Effector CD8-positive, alpha-beta T cell (primary cell): ENCODE data around the gene ARHGEF16.

ENCODE experiments used
- DNase-seq: peaks from one replicate; lab custom pipeline; 2025; lab: John Stamatoyannopoulos, UW

Gene ARHGEF16

DNA sequence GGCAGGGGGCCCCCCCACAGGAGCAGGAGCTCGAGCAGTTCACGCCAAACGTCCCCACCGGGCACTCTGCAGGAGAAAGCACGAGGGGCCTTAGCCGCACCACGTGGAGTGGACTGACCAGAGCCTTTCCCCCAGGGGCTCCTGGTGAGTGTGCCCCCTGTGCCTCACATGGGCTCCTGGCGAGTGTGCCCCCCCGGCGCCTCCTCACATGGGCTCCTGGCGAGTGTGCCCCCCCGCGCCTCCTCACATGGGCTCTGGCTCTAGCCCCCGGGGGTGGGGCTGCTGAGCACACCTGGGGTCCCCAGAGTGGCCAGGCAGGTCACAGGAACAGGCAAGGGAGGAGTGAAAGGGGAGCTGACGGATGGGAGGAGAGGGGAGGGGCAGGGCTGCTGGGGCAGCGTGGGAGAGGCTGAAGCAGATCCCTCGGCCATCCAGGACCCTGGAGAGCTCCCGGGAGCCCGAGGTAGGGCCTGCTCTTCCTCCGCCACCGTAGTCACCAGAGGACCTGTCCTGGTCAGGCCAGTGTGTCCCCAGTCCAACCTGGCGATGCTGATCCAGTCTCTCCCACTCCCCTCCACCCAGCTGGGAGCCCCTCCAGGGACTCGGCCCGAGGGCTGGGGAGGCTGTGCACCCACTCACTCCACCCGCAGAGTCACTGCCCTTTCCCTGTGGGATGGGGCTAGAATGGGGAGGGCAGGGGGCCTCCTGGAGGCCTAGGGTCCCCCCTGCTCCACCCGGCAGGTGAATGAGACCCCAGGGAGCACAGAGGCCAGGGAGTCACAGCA lies 47.6 kb downstream of the ARHGEF16 start:
- peak; percentile 23 for DNase-seq

DNA sequence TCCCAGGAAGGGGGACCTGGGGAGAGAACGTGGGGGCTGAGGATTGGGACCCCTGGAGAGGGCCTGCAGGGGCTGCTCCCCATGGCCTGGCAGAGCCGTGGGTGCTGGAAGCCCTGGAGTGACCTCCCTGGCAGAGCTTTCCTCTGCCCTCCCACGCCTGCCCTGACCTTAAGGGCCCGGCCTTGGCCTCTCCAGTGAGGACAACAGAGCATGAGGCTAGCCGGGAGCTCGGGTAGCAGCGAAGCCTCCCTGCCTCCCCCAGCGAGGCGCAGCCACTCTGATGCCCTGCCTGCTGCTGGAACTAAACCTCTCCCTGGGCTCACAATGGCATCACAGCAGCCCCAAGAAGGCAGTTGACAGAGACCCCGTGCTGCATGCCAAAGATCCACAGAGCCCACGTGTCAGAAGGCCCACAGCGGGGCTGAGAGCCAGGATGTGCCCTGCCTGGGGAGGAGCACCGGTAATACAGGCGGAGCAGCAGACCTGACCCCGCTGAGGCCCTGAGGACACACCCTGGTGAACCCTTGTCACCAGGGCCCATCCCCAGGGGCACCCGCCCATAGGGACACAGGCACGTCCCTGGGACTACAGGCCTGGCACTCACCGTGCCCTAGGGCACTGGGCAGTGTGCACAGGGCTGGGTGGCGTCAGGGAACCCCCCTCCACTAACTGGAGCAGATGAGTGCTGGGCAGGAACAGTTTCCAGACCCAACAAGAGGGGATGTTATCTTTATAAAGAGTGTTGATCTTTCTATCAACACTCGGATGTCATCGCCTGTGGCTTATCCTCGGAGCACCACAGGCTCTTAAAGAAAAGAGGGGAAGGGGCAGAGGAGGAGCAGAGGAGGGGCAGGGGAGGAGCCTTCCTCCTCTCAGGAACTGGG lies 48.4 kb downstream of the ARHGEF16 start:
- no peak for DNase-seq

DNA sequence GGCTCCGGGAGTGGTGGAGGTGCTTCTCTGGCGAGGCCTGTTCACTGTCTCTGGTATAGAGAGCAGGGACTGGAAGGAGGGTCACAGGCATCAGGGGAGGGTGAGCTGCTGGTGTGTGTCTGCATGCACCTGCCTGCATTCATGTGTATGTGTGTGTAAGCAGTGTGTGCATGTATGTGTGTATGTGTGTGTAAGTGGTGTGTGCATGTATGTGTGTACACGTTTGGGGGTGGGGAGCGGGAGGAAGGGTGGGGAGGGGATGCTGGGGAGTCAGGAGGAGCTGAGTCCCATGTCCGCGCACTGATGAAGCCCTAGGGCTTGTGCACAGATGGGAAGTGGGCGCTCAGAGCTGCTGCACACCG lies 49.0 kb downstream of the ARHGEF16 start:
- no peak for DNase-seq

DNA sequence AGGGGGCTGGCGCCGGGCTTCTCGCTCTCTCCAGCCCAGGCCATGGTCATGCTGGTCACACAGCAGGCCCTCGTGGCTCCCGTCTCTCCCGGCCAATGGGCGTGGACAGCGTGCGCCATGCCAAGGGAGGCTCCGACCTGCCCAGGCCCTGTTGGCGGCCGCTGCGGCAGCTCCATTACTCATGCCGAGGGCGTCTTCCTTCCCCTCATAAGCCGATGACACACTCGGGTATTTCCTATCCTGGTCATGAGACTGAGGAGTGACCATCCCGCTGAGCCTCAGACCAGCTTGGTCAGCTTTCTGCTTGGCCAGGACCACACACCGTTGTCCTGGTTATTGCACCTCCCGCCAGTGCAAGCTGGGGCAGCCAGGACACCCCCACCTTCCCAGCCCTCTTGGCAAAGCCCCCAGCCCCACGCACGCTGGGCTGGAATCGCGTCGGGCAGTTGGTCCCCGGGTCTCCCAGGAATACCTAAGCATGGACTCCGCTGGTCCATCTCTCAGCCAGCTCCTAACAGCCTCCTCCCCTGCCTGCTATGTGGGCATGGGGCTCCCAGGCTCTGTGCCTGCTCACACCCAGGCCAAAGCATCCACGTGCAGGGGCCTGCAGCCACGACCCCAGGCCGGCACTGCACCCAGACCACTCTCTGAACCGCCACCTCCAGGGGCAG lies 49.8 kb downstream of the ARHGEF16 start:
- no peak for DNase-seq

DNA sequence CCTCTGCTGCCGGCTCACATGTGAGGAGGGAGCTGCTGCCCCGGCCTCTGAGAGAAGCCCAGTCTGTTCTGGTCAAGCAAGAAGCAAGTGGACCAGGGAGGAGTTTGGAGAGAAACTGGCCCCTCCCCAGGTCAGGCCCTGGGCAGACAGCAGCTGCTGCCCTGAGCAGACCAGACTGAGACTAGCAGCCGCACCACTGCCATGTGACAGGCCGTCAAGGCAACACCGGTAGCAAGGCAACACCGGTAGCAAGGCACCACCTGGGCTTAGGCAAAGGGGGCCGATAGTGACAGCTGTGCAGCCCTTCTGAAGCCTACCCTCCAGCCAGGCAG lies 50.3 kb downstream of the ARHGEF16 start:
- no peak for DNase-seq

DNA sequence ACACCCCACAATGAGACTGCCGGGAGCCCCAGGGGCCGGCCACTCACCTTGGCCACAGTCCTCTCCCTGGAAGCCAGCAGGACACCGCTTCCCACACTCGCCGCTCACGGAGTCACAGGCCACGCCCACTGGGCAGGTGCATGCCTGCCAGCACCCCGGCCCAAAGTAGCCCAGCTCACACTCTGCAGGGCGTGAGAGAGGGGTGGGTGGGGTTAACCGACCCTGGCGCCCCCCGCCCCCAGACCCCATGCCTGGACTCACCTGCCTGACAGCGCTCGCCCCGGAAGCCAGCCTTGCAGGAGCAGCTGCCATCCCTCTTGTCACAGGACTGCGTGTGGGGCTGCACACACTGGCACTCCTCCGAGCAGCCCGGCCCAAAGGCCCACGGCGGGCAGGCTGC lies 50.7 kb downstream of the ARHGEF16 start:
- no peak for DNase-seq

DNA sequence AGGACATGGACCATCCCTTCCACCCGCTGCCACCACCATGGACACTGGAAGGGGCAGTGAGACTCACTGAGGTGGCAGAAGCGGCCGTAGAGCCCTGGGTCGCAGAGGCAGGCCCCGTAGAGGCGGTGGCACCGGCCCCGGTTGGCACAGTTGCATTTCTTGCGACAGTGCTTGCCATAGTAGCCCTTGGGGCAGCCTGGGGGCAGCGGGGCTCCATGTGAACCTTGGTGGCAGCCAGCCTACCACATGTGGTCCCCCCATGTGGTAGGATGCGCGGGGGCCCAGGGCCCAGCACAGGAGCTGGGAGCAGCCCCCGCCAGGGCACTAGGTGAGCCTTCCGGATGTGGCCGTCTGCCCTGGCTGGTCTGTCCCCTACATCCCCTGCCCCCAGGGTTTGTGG lies 51.6 kb downstream of the ARHGEF16 start:
- DNase-seq: no peak

DNA sequence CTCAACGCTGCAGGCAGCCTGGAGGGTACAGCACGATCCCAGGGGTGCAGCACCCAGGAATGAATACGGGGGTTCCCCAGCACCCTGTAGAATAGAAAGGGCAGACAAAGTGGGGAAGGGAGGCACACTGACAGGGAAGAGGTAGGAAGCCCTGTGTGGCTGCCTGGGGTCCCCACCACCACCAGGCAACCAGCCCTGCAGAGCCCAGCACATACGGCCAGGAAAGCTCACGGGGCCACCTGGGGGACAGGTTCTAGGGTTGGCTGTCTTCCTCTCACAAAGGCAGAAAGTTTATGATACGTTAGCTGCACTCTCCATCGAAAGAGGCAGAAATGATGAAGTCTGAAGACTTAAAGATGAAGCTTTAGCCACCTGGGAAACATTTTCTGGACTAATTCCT lies 52.5 kb downstream of the ARHGEF16 start:
- DNase-seq: no peak

DNA sequence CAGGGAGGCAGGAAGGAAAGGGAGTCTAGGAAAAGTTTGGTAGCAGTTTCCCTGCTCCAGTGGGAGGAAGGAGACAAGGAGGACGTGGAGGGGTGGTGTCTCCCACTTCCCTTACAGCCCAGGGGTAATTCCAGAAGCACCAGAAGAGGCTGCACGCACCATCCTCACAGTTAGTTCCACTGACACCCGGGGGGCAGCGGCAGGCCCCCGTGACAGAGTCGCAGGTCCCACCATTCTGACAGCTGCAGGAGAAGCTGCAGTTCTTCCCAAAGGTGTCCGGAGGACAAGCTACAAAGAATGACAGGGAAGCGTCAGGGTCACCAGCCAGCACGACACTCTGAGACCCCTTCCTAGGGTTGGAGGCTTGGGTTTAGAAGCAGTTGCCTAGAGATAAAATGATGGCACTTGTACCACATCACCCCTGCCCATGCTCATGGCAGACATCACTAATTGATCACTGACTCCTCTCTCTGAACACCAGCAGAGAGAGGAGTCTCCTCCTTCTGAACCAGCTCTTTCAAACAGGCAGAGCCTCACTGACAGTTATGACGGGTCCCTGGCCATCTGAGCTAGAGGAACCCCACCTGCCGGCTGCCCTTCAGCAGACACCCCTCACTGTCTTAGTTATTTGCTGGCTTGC lies 53.3 kb downstream of the ARHGEF16 start:
- DNase-seq: no peak

DNA sequence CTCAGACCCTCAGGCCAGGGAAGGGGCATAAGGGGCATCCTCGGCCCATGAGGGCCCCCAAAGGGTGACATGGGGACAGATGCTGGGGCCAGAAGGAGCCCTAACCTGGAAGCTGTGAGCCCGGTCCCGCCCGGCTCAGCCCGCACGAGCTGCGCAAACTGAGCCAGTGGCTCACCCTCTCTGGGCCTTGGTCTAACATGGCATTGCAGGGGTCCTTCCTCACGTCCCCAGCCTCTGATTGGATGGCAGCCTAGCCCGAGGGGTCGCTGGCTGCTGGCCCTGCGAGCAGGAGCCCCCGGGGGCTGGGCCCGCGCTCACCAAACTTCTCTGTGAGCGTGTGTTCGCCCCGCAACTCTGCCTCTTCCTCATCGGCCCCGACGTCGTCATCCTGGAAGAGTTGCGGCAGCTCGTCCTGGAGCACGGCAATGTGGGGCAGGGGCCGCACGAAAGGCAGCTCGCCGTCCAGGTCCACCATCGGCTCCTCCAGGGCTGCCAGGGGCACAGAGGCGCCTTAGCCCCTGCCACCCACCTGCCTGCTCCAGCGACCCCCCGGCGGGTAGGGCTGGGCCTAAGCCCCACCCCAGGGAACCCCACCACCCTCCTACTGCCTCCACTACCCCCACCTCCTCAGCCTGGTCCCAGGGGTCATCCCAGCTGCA lies 54.4 kb downstream of the ARHGEF16 start:
- DNase-seq: no peak

DNA sequence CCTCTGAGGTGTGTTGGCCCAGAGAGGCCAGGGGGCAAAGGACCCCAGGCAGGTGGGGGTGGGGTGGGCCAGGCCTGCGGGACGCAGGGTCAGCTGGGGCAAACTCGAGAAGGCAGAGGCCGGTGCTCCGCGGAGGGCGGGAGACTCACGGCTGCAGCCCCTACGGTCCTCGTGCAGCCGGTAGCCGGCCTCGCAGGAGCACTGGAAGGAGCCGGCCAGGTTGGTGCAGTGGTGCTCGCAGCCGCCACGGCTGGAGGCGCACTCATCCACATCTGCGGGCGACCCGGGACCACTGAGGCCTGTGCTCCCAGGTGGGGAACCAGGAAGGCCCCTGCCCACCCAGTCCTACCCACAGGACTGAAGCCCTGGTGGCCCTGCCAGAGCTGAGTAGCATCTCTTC lies 55.3 kb downstream of the ARHGEF16 start:
- DNase-seq: no peak

DNA sequence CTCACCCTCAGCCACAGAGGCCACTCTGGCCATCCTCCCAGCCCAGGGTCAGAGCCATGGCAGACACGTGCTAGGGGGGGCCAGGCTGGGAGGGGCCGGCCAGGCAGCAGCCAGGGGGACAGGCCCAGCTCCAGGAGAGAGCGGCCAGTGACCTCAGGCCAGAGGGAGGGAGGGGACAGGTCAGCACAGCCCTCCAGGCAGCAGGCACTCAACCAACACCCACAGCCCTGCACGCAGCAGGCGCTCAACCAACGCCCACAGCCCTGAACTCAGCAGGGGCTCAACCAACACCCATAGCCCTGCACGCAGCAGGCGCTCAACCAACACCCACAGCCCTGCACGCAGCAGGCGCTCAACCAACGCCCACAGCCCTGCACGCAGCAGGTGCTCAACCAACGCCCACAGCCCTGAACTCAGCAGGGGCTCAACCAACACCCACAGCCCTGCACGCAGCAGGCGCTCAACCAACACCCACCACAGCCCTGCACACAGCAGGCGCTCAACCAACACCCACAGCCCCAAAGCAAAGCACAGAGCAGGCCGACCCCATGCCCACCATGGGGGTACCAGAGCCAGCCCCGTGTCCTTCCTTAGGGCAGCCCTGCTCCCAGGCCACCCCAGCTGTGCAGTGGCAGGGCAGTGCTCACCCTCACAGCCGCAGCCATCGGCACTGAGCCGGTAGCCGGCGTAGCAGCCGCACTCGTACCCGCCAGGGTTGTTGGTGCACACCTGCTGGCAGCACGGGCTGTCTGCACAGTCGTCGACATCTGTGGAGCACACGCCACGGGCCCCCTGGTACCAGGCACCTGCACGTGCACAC lies 55.9 kb downstream of the ARHGEF16 start:
- DNase-seq: no peak

DNA sequence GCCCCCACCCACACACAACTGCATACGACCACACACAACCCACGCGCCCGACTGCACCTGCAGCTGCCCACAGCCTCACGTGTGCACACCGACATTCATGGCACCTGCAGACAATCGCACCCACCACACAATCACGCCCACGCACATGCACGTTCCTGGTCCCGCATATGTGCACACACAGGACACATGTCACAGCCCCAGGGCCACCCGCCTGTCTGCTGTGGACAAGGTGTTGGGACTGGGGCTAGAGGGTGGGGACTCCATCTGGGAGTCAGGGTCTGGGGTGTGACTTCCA lies 56.4 kb downstream of the ARHGEF16 start:
- no peak for DNase-seq

DNA sequence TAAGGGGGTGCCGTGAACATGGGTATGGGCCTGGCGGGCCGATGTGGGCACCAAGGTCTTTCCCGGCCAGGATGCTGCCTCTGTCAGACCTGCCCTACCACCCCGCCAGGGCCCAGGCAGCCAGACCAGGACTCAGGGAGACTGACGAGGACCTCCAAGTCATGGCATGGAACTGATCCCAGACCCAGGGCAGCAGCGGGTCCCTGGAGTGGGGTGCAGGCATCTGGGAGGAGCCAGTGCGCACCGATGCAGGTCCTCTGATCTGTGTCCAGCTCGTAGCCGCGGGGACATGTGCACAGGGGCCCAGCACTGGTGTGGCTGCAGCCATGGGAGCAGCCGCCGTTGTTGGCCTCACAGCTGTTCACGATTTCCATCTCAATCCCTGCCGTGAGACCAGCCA lies 56.8 kb downstream of the ARHGEF16 start:
- no peak for DNase-seq

DNA sequence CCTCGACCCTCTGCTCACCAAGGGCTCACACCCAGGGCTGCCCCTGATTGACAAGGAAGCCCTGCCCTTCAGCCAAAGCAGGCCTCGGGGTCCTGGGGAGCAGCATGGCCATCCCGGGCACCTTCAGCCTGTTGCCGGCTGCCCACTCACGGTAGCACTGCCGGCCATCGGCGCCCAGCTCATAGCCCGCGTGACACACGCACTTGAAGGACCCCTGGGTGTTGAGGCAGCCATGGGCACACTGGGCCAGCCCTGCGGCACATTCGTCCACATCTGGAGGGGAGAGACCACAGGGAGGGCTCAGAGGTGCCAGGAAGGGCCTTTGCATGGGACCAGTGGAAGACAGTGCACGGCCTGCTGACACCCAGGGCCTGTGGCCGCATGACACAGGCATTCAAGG lies 57.4 kb downstream of the ARHGEF16 start:
- DNase-seq: no peak

DNA sequence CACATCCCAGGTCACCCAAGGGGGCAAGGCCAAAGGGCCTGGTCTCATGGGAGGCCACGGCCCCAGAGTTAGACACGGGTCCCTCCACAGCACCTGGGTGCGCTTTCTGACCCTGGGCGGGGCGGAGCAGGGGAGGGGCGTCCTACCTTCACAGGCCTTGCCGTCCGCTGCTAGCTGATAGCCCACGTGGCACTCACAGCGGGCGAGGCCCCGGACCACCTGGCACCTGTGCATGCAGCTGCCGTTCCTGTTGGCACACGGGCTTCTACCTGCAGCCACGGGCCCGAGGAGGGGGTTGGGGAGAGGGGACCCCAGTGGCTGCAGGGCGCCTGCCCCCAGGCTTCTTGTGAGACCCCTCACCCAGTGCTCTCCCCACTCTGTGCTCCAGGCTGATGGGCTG lies 59.9 kb downstream of the ARHGEF16 start:
- DNase-seq: no peak

DNA sequence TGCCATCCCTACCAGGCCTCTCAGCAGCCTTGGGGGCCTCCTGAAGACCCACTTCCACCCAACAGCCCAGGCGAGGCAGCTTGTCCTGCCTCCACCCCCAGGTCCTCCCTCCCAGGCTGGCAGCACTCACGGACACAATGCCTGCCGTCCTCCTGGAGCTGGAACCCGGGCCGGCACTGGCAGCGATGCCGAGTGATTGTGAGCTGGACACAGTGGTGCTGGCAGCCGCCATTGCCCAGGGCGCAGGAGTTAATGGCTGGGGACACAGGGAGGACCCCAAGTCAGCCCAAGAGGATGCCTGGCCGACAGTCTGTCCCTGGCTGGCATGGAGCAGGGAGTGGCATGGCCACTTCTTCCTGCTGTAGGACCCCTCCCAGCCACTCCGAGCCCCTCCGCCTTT lies 60.8 kb downstream of the ARHGEF16 start:
- DNase-seq: no peak

DNA sequence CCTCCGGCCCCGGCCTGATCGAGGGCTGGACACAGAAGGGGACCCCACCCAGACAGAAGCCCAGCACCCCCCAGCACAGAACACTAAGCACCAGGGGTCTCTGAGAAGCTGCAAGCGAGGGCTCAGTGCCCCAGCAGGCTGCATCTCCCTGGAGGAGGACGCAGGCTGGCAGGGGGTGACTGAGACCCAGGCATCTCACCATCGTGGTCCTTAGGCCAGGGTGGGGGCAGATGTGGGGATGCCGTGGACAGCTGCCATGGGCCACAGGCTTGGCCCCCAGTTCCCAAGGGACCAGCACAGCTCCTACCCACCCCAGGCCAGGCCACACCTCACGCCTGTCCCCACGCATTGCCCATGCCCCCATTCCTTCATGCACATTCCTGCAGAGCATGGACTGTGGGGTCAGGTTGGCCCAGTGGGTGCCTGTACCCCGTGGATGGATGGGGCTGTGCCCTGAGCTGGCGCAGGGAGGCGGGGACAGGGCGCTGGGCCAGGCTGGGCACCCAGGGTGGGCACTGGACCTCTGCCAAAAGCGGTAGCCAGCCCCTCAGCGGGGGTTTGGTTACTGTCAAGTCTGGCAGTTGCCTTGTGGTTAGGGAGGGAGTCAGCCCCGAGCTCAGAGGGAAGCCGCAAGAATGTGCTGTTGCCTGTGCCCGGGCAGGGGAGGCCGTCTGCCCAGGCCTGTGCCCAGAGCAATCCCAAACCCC lies 61.5 kb downstream of the ARHGEF16 start:
- DNase-seq: no peak

DNA sequence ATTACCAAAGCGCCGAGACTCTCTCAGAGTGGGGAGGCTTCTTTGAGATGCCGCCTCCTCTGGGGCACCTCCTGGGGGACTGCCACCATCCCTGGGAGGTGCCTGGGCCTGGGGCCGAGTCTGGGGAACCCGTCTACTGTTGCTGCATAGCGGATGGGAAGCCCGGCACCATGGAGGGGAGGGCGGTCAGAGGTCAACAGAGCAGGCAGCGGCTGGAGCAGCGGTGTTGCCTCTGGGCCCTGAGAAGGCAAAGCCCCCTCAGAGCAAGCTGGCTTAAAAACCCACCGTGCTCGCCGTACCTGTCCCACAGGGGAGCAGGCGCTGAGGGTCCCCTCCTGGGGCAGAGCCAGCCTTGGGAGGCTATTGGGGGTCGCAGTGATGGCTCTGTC lies 62.0 kb downstream of the ARHGEF16 start:
- DNase-seq: no peak

DNA sequence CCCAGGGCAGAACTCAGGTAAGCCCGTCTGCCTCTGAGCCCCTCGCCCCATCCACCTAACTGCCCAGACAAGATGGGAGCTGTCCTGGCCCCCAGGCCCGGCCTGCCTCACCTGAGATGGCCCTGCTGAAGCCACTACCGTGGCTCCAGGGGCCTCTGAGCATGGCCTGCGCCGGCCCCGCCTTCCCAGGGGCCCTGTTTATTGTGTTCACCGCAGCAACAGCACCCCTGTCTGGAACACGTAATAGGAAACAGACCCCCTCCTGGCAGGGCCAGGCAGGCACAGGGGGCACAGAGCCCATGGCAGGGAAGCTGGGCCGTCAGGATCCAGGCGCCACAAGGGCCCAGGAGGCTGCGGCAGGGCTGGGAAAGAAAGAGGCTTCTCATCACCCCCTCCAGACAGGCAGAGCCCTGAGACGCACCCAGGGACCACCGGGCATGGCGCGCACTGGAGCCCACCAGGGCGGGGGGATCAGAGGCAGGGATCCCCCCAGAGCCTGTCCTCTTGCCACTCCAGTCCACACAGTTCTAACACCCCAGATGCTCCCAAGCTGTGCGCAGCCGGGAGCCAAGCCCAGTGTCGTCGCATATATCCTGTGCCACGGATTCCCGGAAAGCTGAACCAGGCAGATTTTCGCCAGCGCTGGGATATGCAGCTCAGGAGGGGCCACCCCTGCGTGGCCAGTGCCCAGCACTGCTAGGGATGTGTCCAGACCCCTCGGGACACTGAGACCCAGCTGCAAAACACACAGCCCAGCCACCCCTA lies 62.6 kb downstream of the ARHGEF16 start:
- no peak for DNase-seq
